Stimulated activated CD4-positive, alpha-beta T cell treated with anti-CD3 and anti-CD28 coated beads, Interleukin-1b, Interleukin-23, amount 100 ng/mL, for 48 hours (primary cell): ENCODE measurements around the gene CCDC40.
"Not testable (repeated sequence)": the region's sequence is repeated elsewhere in the genome, so short reads cannot be mapped to it uniquely, and the experiment has no call there.

Experiments
- DNase-seq: peaks from one replicate; pipeline ENCODE4 v3.0.0-alpha.2; 2020

CCDC40 gene

GRCh38 chr17:80035937-80036714 is at the start of gene CCDC40:
Gene CCDC40 (plus strand): TSS chr17:80036642. CDS start chr17:80036663, 21 bp downstream.
- DNase-seq = peak; percentile 64

- no peak for DNase-seq
Measured at GRCh38 chr17:79987187-79987934, 49.1 kb upstream of the CCDC40 start.

GRCh38 chr17:79987935-79988184 is 48.6 kb upstream of the CCDC40 start:
- DNase-seq = no peak

GRCh38 chr17:79988185-79988971 is 48.1 kb upstream of the CCDC40 start:
- DNase-seq = no peak

- DNase-seq = no peak
Measured at GRCh38 chr17:79989106-79989835, 47.2 kb upstream of the CCDC40 start.

- no peak for DNase-seq
Measured at GRCh38 chr17:79990051-79990592, 46.3 kb upstream of the CCDC40 start.

GRCh38 chr17:79990704-79991103 is 45.7 kb upstream of the CCDC40 start:
- no peak for DNase-seq

- peak; percentile 82 for DNase-seq
Measured at GRCh38 chr17:79991140-79991923, 45.1 kb upstream of the CCDC40 start.

GRCh38 chr17:79991924-79992648 is 44.4 kb upstream of the CCDC40 start:
- no peak for DNase-seq

- DNase-seq = no peak
Measured at GRCh38 chr17:79992649-79993389, 43.6 kb upstream of the CCDC40 start.

GRCh38 chr17:79993390-79994227 is 42.8 kb upstream of the CCDC40 start:
- peak; percentile 84 for DNase-seq

GRCh38 chr17:79994228-79994569 is 42.2 kb upstream of the CCDC40 start:
- DNase-seq = not testable (repeated sequence)

GRCh38 chr17:79994602-79995001 is 41.8 kb upstream of the CCDC40 start:
- DNase-seq = no peak

- no peak for DNase-seq
Measured at GRCh38 chr17:79995696-79996095, 40.7 kb upstream of the CCDC40 start.

- DNase-seq = no peak
Measured at GRCh38 chr17:79996291-79996690, 40.2 kb upstream of the CCDC40 start.

GRCh38 chr17:79997011-79997660 is 39.3 kb upstream of the CCDC40 start:
- DNase-seq = peak; percentile 85

- DNase-seq = no peak
Measured at GRCh38 chr17:80000136-80000535, 36.3 kb upstream of the CCDC40 start.

- DNase-seq = no peak
Measured at GRCh38 chr17:80000981-80001775, 35.3 kb upstream of the CCDC40 start.
